Neural cell (in vitro differentiated cells): Measurements from ENCODE around the gene AQP2. TPM values are rescaled to one million over a fixed set of nuclear protein-coding genes. Genes with fewer than 3 reads are reported as not detected.

ENCODE experiments used
- H2AFZ ChIP-seq: fragments of 200-600, 300-800 bp; sonication (generic), shearing (Covaris generic); 2 replicates; pipeline ENCODE4 v1.6.0; 2014; ENCODE audit warnings: low read depth, mild to moderate bottlenecking, antibody characterized with exemption, low read length, moderate library complexity
- H3F3A ChIP-seq: fragments of 200-600 bp; shearing (Covaris generic); 2 replicates; pipeline ENCODE4 v1.6.1; 2016; ENCODE audit warnings: mild to moderate bottlenecking, moderate library complexity, mixed read lengths, antibody characterized with exemption, low read length; ENCODE audit not compliant: insufficient read depth, poor library complexity, severe bottlenecking
- H3K27ac ChIP-seq: fragments of 200-600, 300-800 bp; sonication (generic), shearing (Covaris generic); 2 replicates; pipeline ENCODE4 v1.5.1; 2014; ENCODE audit warnings: mild to moderate bottlenecking, low read length, moderate library complexity
- H3K27me3 ChIP-seq: fragments of 300-800, 200-600 bp; sonication (generic), shearing (Covaris generic); 2 replicates; pipeline ENCODE4 v1.6.0; 2014; ENCODE audit warnings: mild to moderate bottlenecking, low read depth, low read length, moderate library complexity; ENCODE audit not compliant: insufficient read depth
- H3K36me3 ChIP-seq: fragments of 300-800, 200-600 bp; sonication (generic), shearing (Covaris generic); 2 replicates; pipeline ENCODE4 v1.5.1; 2014; ENCODE audit warnings: mild to moderate bottlenecking, antibody characterized with exemption, low read length, moderate library complexity; ENCODE audit not compliant: insufficient read depth
- H3K4me2 ChIP-seq: fragments of 300-800, 200-600 bp; sonication (generic), shearing (Covaris generic); 2 replicates; pipeline ENCODE4 v1.6.0; 2014; ENCODE audit warnings: mild to moderate bottlenecking, low read length
- H3K4me3 ChIP-seq: fragments of 300-800, 200-600 bp; sonication (generic), shearing (Covaris generic); 2 replicates; pipeline ENCODE4 v1.5.1; 2014; ENCODE audit warnings: mild to moderate bottlenecking, low read length, moderate library complexity
- H3K79me2 ChIP-seq: fragments of 200-600 bp; shearing (Covaris generic); replicated peaks from 2 replicates; pipeline ENCODE4 v1.6.0; 2014; ENCODE audit warnings: mild to moderate bottlenecking, low read length, moderate library complexity; ENCODE audit not compliant: insufficient read depth
- H3K9ac ChIP-seq: fragments of 300-800, 200-600 bp; sonication (generic), shearing (Covaris generic); 2 replicates; pipeline ENCODE4 v1.6.1; 2016; ENCODE audit warnings: mild to moderate bottlenecking, low read length, mixed read lengths
- H3K9me2 ChIP-seq: fragments of 200-600 bp; shearing (Covaris generic); 2 replicates; pipeline ENCODE4 v1.6.1; 2016; ENCODE audit warnings: mild to moderate bottlenecking, low read length, mixed read lengths; ENCODE audit not compliant: insufficient read depth
- H3K9me3 ChIP-seq: fragments of 200-600, 300-800 bp; sonication (generic), shearing (Covaris generic); 2 replicates; pipeline ENCODE4 v1.6.1; 2016; ENCODE audit warnings: mild to moderate bottlenecking, mixed run types, low read length, moderate library complexity, mixed read lengths
- H4K20me1 ChIP-seq: fragments of 200-600 bp; shearing (Covaris generic); 2 replicates; pipeline ENCODE4 v1.6.1; 2016; ENCODE audit warnings: mild to moderate bottlenecking, mixed run types; ENCODE audit not compliant: insufficient read depth
- CTCF ChIP-seq: fragments of 450-650 bp; IDR thresholded peaks from 2 replicates; pipeline ENCODE4 v1.5.1; 2014; ENCODE audit warnings: antibody characterized with exemption, mild to moderate bottlenecking, moderate library complexity; ENCODE audit not compliant: poor library complexity, severe bottlenecking
- EP300 ChIP-seq: fragments of 450-650 bp; conservative IDR thresholded peaks from 2 replicates; pipeline ENCODE4 v1.6.1; 2014; ENCODE audit warnings: antibody characterized with exemption, mild to moderate bottlenecking, moderate library complexity; ENCODE audit not compliant: poor library complexity, severe bottlenecking
- EZH2 ChIP-seq: fragments of 200-600, 300-800 bp; shearing (Covaris generic), sonication (generic); IDR thresholded peaks from 2 replicates; pipeline ENCODE4 v1.6.1; 2014; ENCODE audit warnings: antibody characterized with exemption, low read length, borderline replicate concordance, mild to moderate bottlenecking; ENCODE audit not compliant: insufficient read depth, poor library complexity, severe bottlenecking
- MXI1 ChIP-seq: fragments of 450-650 bp; conservative IDR thresholded peaks from 2 replicates; pipeline ENCODE4 v1.6.1; 2014; ENCODE audit warnings: antibody characterized with exemption, mild to moderate bottlenecking; ENCODE audit not compliant: poor library complexity, severe bottlenecking
- POLR2AphosphoS5 ChIP-seq: IDR thresholded peaks from 2 replicates; pipeline ENCODE4 v1.6.1; 2012
- RAD21 ChIP-seq: fragments of 450-650 bp; conservative IDR thresholded peaks from 2 replicates; pipeline ENCODE4 v1.6.1; 2014; ENCODE audit warnings: antibody characterized with exemption, mild to moderate bottlenecking, moderate library complexity
- REST ChIP-seq: IDR thresholded peaks from 2 replicates; pipeline ENCODE4 v1.6.1; 2012; ENCODE audit warnings: borderline replicate concordance
- SMC3 ChIP-seq: fragments of 450-650 bp; conservative IDR thresholded peaks from 2 replicates; pipeline ENCODE4 v1.6.1; 2014; ENCODE audit warnings: antibody characterized with exemption, mild to moderate bottlenecking, moderate library complexity; ENCODE audit not compliant: poor library complexity
- TAF1 ChIP-seq: IDR thresholded peaks from 2 replicates; pipeline ENCODE4 v1.6.1; 2012; ENCODE audit warnings: low read depth
- polyA plus RNA-seq: library from polyadenylated mRNA; depleted of rRNA; stranded (reverse); fragments of >200 nt; gene quantifications from 2 replicates; pipeline ENCODE4 v1.2.3, GENCODE V29; 2014

AQP2 gene
- polyA plus RNA-seq, 1 donor from 2014 or later, result not detected

GRCh38 chr12:49971141-49971540 is 20.6 kb downstream of the AQP2 start:
- H3K9me3 ChIP-seq, result no peaks in the 10 kb centered on the region
- H4K20me1 ChIP-seq, result no peaks in the 10 kb centered on the region
- no peaks in the 10 kb centered on the region for H3K79me2 ChIP-seq
- no peak overlapping the region for H2AFZ ChIP-seq
- no peak overlapping the region for H3K27ac ChIP-seq
- no peaks in the 10 kb centered on the region for H3K9me2 ChIP-seq
- TF ChIP-seq POLR2AphosphoS5 (no peak), SMC3 (no peak), EP300 (no peak), CTCF (no peak), TAF1 (no peak), RAD21 (no peak), REST (no peak), MXI1 (no peak), EZH2 (no peak)
- no peak overlapping the region for H3K4me3 ChIP-seq
- H3K4me2 ChIP-seq, result no peak overlapping the region
- H3F3A ChIP-seq, result no peaks in the 10 kb centered on the region
- no peaks in the 10 kb centered on the region for H3K27me3 ChIP-seq
- no peak overlapping the region for H3K9ac ChIP-seq
- H3K36me3 ChIP-seq, result no peaks in the 10 kb centered on the region

GRCh38 chr12:49972129-49972528 is 21.6 kb downstream of the AQP2 start:
- TF ChIP-seq CTCF (no peak), SMC3 (no peak), EZH2 (no peak), MXI1 (no peak), RAD21 (no peak), REST (no peak), POLR2AphosphoS5 (no peak), EP300 (no peak), TAF1 (no peak)
- no peaks in the 10 kb centered on the region for H3K79me2 ChIP-seq
- H2AFZ ChIP-seq, result no peak overlapping the region
- H3K9ac ChIP-seq, result no peak overlapping the region
- no peaks in the 10 kb centered on the region for H4K20me1 ChIP-seq
- H3K9me3 ChIP-seq, result no peaks in the 10 kb centered on the region
- no peak overlapping the region for H3K4me3 ChIP-seq
- no peaks in the 10 kb centered on the region for H3K27me3 ChIP-seq
- H3K4me2 ChIP-seq, result no peak overlapping the region
- H3K9me2 ChIP-seq, result no peaks in the 10 kb centered on the region
- no peaks in the 10 kb centered on the region for H3F3A ChIP-seq
- H3K27ac ChIP-seq, result no peak overlapping the region
- H3K36me3 ChIP-seq, result no peaks in the 10 kb centered on the region
